Hepatocyte (in vitro differentiated cells): Measurements from ENCODE around the gene RIN2.

Experiments used
- EZH2 ChIP-seq: fragments of 200-600 bp; sonication (generic); IDR thresholded peaks from 2 replicates; pipeline ENCODE4 v1.6.1; 2016; ENCODE audit warnings: antibody characterized with exemption, mild to moderate bottlenecking, borderline replicate concordance
- TF ChIP-seq, protein P1 (sequence below): fragments of 200-600 bp; sonication (generic); IDR thresholded peaks from 2 replicates; pipeline ENCODE4 v1.5.1; 2016; ENCODE audit warnings: antibody characterized with exemption, mild to moderate bottlenecking; ENCODE audit not compliant: poor library complexity

DNA sequence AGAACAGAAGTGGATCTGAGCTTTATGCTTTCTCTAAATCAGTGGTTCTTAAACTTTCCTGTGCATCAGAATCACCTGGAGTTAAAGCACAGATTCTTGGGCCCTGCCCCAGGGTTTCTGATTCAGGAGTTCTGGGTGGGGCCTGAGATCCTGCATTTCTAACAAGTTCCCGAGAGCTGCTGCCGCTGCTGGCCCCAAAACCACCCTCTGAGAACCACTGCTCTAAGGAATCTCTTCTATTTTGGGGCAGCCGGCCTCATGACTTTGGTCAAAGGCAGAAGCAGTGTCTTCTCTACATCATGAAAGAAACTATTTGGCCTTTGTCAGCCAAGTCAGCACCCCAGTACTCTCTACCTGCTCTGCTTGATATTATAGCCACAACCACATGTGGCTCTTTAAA, 42.1 kb upstream of the RIN2 start:
- no peak for TF ChIP-seq EZH2
- TF ChIP-seq, protein P1, sequence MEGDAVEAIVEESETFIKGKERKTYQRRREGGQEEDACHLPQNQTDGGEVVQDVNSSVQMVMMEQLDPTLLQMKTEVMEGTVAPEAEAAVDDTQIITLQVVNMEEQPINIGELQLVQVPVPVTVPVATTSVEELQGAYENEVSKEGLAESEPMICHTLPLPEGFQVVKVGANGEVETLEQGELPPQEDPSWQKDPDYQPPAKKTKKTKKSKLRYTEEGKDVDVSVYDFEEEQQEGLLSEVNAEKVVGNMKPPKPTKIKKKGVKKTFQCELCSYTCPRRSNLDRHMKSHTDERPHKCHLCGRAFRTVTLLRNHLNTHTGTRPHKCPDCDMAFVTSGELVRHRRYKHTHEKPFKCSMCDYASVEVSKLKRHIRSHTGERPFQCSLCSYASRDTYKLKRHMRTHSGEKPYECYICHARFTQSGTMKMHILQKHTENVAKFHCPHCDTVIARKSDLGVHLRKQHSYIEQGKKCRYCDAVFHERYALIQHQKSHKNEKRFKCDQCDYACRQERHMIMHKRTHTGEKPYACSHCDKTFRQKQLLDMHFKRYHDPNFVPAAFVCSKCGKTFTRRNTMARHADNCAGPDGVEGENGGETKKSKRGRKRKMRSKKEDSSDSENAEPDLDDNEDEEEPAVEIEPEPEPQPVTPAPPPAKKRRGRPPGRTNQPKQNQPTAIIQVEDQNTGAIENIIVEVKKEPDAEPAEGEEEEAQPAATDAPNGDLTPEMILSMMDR: no peak
